Thyroid gland (tissue), 4 donors: ENCODE measurements around the gene HAP1.

ENCODE experiments used
- POLR2A ChIP-seq, 2 donors: fragments of 450-650 bp; IDR thresholded peaks; one replicate each; pipeline ENCODE4 v1.6.1; 2017; ENCODE audit warnings: antibody characterized with exemption in 2 of 2, mild to moderate bottlenecking in 2 of 2, moderate library complexity in 1 of 2
- TF ChIP-seq, protein P1 (sequence below), 6 experiments: fragments of 200-600 bp in 3 of 6; fragments of 450-650 bp in 3 of 6; sonication (generic) in 3 of 6; IDR thresholded peaks; one replicate each; pipeline ENCODE4 v1.5.1; 2016 to 2019; ENCODE audit warnings: antibody characterized with exemption in 6 of 6, mild to moderate bottlenecking in 2 of 6, inconsistent platforms in 1 of 6, moderate library complexity in 1 of 6

DNA sequence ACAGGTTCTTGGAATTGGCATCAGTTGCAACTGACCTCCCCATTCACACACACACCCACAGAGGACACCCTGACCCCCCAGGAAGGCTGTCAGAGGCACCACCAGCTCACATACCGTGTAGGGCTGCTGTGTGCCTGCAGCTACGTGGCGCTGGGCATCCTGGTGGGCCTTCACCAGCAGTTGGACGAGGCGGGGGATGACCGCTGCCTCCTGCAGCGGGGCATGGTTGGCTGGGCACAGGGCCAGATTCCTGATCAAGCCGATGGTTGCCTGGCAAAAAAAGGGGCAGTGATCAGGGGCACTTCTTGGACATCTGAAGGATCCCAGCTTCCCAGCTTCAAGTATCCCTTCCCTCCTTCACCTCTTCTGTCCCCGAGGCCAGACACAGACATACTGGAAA, 24.2 kb upstream of the HAP1 start:
- TF ChIP-seq, protein P1, sequence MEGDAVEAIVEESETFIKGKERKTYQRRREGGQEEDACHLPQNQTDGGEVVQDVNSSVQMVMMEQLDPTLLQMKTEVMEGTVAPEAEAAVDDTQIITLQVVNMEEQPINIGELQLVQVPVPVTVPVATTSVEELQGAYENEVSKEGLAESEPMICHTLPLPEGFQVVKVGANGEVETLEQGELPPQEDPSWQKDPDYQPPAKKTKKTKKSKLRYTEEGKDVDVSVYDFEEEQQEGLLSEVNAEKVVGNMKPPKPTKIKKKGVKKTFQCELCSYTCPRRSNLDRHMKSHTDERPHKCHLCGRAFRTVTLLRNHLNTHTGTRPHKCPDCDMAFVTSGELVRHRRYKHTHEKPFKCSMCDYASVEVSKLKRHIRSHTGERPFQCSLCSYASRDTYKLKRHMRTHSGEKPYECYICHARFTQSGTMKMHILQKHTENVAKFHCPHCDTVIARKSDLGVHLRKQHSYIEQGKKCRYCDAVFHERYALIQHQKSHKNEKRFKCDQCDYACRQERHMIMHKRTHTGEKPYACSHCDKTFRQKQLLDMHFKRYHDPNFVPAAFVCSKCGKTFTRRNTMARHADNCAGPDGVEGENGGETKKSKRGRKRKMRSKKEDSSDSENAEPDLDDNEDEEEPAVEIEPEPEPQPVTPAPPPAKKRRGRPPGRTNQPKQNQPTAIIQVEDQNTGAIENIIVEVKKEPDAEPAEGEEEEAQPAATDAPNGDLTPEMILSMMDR (IDR thresholded peaks at IDR 0.05), result no peak
- TF ChIP-seq POLR2A (IDR thresholded peaks at IDR 0.05), result no peak
